ENCODE results near the gene IGF1R.

IGF1R gene

GRCh38 chr15:98648654-98649471 lies 524 bp downstream of the IGF1R start:
- no peaks in the 10 kb centered on the region for H3K36me3 ChIP-seq (ENCODE audit: insufficient read depth, low read length)
- peak overlapping the region; percentile 86 for H3K4me3 ChIP-seq (ENCODE audit: low read depth, low read length)
- H3K27ac ChIP-seq (ENCODE audit: low read depth, low read length), result peak overlapping the region; percentile 75
- peaks cover 29% of the 10 kb centered on the region for H3K27me3 ChIP-seq (ENCODE audit: insufficient read depth, low read length)
- peaks cover 23% of the 10 kb centered on the region for H3K4me1 ChIP-seq (ENCODE audit: control insufficient read depth, insufficient read depth, low read length, unreplicated experiment)
- H3K79me2 ChIP-seq (ENCODE audit: control insufficient read depth, insufficient read depth, low read length, unreplicated experiment), result peaks cover 49% of the 10 kb centered on the region
- peak overlapping the region; percentile 63 for H2AFZ ChIP-seq (ENCODE audit: low read length, unreplicated experiment)

DNA sequence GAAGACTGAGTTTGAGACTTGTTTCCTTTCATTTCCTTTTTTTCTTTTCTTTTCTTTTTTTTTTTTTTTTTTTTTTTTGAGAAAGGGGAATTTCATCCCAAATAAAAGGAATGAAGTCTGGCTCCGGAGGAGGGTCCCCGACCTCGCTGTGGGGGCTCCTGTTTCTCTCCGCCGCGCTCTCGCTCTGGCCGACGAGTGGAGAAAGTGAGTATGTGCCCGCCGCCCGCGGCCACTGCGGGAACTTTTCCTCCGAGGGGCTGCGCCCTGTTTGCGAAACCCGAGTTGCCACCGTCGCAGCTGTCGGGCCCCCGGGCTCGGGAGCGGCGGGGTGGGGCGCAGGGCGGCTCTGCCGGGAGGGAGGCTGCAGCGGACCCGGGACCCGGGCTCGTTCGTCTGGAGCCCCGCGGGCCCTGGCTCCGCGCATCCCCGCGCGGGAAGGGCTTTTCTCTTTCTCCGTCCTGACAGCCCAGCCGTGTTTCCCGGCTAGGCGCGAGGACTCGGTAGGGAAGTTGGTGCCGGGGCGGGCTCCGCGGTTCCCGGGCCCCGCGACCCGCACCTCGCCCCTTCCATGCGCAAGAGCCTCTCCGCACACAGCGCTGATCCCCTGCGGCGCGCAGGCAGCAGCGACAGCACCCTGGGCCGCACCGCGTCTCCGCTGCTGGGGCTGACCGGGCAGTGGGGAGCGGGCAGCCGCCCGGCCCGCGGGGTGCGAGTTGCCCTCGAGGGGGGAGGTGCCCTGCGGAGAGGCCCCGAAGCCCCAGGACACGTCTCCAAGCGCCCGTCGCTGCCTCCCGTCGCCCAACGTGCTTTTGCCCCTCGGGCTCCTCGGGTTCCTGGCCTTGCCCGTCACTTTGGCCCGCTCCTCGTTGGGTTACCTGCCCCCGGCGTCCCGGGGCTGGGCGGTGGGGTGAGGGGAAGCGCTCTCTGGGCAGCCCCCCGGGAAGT lies 1.4 kb downstream of the IGF1R start:
- Histone ChIP-seq H3K27ac (ENCODE audit: low read depth, low read length) (peak overlapping the region; percentile 75; the same call in 1 of the 2 replicates), H3K79me2 (ENCODE audit: control insufficient read depth, insufficient read depth, low read length, unreplicated experiment) (peaks cover 58% of the 10 kb centered on the region), H2AFZ (ENCODE audit: low read length, unreplicated experiment) (peak overlapping the region; percentile 88), H3K36me3 (ENCODE audit: insufficient read depth, low read length) (no peaks in the 10 kb centered on the region), H3K4me3 (ENCODE audit: low read depth, low read length) (peak overlapping the region; percentile 86), H3K4me1 (ENCODE audit: control insufficient read depth, insufficient read depth, low read length, unreplicated experiment) (peaks cover 32% of the 10 kb centered on the region), H3K27me3 (ENCODE audit: insufficient read depth, low read length) (peaks cover 20% of the 10 kb centered on the region)

DNA sequence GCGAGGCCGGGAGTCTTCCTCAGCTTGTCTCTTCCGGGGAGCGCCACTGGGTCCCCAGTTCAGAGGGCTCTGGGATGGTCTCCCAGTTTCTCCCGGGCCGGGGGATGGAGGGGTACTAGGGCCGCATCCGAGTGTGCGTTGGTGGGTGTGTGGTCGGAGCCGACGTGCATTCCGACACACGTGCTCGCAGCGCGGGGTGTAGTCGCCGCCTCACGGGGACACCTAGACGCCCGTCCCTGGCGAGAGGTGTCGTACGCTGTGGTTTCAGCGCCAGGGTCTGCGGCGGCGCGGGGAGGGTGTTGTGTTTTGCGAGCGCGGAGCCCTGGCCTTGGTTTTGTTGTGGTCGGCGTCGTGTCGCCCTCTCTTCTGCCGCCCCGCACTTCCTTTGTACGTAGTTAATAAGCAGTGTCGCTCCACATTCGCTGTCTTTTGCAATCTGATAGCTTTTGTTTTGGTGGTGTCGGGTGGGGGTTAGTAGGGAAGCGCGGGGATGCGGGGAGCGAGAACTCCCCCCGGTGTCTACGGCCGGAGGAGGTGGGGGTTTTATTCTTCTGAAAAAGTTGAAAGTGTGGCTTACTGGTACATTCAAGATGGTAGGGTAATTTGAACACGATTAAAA lies 2.2 kb downstream of the IGF1R start:
- peaks cover 66% of the 10 kb centered on the region for H3K79me2 ChIP-seq (ENCODE audit: control insufficient read depth, insufficient read depth, low read length, unreplicated experiment)
- peak overlapping the region; percentile 88 for H2AFZ ChIP-seq (ENCODE audit: low read length, unreplicated experiment)
- peaks cover 13% of the 10 kb centered on the region for H3K27me3 ChIP-seq (ENCODE audit: insufficient read depth, low read length)
- H3K36me3 ChIP-seq (ENCODE audit: insufficient read depth, low read length), result no peaks in the 10 kb centered on the region
- H3K27ac ChIP-seq (ENCODE audit: low read depth, low read length), result peak overlapping the region; percentile 45
- H3K4me1 ChIP-seq (ENCODE audit: control insufficient read depth, insufficient read depth, low read length, unreplicated experiment), result peaks cover 39% of the 10 kb centered on the region
- peak overlapping the region; percentile 86 for H3K4me3 ChIP-seq (ENCODE audit: low read depth, low read length)

DNA sequence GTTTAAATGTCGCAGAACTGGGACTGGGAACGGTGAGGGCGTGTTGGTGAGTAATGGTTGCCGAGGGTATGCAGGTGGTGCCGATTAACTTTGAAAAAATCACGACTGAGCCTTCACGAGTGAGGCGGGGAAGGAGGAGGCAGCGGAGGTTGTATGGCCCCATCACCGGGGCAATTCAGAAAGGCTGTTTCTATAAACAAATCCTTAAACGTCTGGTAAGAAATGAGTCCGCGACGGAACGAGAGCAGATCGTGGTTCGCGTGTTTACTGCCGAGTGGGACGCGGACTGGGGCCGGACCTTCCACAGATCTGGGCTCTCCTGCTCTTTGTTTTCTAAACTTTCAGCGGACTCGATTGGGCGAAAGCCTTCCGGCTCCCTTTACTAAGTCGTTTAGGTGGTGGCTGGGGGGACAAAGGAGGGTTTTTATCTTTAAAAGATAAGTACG lies 2.7 kb downstream of the IGF1R start:
- H3K27ac ChIP-seq (ENCODE audit: low read depth, low read length), result peak overlapping the region; percentile 45
- H3K36me3 ChIP-seq (ENCODE audit: insufficient read depth, low read length), result no peaks in the 10 kb centered on the region
- peak overlapping the region; percentile 86 for H3K4me3 ChIP-seq (ENCODE audit: low read depth, low read length)
- H3K79me2 ChIP-seq (ENCODE audit: control insufficient read depth, insufficient read depth, low read length, unreplicated experiment), result peaks cover 71% of the 10 kb centered on the region
- peaks cover 7% of the 10 kb centered on the region for H3K27me3 ChIP-seq (ENCODE audit: insufficient read depth, low read length)
- peak overlapping the region; percentile 52 for H2AFZ ChIP-seq (ENCODE audit: low read length, unreplicated experiment)
- peaks cover 39% of the 10 kb centered on the region for H3K4me1 ChIP-seq (ENCODE audit: control insufficient read depth, insufficient read depth, low read length, unreplicated experiment)

DNA sequence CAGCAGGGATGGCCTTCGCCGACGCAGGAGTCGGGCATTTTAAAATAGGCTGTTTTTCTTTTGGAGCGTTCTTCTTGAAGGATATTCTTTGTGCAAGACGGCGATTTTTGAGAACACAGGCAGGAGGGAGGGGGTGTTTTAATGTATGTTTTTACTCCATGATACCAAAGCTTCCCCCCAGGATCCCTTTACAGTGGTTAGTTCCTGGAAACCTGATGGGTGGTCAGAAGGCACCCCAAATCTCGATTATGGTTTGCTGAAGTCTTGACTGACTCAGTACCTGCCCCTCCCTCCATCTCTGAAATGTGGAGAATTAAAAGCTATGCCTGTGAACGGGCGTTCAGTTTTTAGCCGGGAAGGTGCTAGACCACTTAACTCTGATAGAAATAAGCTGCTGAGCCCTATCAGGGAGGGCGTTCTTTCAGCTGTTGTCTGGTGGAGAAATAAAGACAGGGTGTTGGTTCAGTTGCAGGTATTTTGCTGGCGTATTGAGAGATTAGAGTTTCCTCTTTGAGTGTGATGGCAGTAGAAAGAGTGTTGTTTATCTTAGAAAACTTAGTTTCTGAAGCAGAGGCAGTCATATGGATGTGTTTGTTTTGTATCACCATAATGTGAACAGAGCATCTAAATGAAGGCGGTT lies 3.4 kb downstream of the IGF1R start:
- peaks cover 39% of the 10 kb centered on the region for H3K4me1 ChIP-seq (ENCODE audit: control insufficient read depth, insufficient read depth, low read length, unreplicated experiment)
- peak overlapping the region; percentile 86 for H3K4me3 ChIP-seq (ENCODE audit: low read depth, low read length)
- peaks cover 77% of the 10 kb centered on the region for H3K79me2 ChIP-seq (ENCODE audit: control insufficient read depth, insufficient read depth, low read length, unreplicated experiment)
- H2AFZ ChIP-seq (ENCODE audit: low read length, unreplicated experiment), result peak overlapping the region; percentile 52
- peak overlapping the region; percentile 45 for H3K27ac ChIP-seq (ENCODE audit: low read depth, low read length)
- peaks cover under 1% of the 10 kb centered on the region; the same call in 1 of the 2 replicates for H3K27me3 ChIP-seq (ENCODE audit: insufficient read depth, low read length)
- no peaks in the 10 kb centered on the region for H3K36me3 ChIP-seq (ENCODE audit: insufficient read depth, low read length)

DNA sequence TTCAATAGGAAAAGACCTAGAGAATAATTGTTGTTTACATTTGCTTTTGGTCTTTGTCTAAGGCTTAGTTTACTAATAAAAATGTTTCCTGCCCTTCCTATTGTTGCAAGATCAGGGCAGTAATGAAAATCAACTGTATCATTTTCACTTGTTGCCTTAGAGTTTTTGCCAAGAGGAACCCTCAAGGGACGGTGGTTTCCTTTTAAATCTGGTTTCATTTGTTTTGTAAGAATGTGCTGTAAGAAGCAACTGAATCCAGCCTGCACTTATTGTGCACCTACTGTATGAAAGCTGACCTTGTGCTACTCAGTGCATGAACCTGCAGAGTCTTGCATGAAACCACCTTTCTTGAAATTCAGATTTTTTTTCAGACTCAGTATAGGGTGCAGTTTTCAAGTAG lies 5.3 kb downstream of the IGF1R start:
- H2AFZ ChIP-seq (ENCODE audit: low read length, unreplicated experiment), result no peak overlapping the region
- H3K79me2 ChIP-seq (ENCODE audit: control insufficient read depth, insufficient read depth, low read length, unreplicated experiment), result peaks cover 96% of the 10 kb centered on the region
- no peaks in the 10 kb centered on the region for H3K36me3 ChIP-seq (ENCODE audit: insufficient read depth, low read length)
- H3K27ac ChIP-seq (ENCODE audit: low read depth, low read length), result no peak overlapping the region
- H3K4me3 ChIP-seq (ENCODE audit: low read depth, low read length), result peak overlapping the region; percentile 86; the same call in 1 of the 2 replicates
- H3K27me3 ChIP-seq (ENCODE audit: insufficient read depth, low read length), result no peaks in the 10 kb centered on the region
- peaks cover 55% of the 10 kb centered on the region for H3K4me1 ChIP-seq (ENCODE audit: control insufficient read depth, insufficient read depth, low read length, unreplicated experiment)

- H3K27ac ChIP-seq (ENCODE audit: low read depth, low read length), result no peak overlapping the region
- H2AFZ ChIP-seq (ENCODE audit: low read length, unreplicated experiment), result no peak overlapping the region
- no peak overlapping the region for H3K4me3 ChIP-seq (ENCODE audit: low read depth, low read length)
- H3K4me1 ChIP-seq (ENCODE audit: control insufficient read depth, insufficient read depth, low read length, unreplicated experiment), result peaks cover 60% of the 10 kb centered on the region
- H3K27me3 ChIP-seq (ENCODE audit: insufficient read depth, low read length), result no peaks in the 10 kb centered on the region
- H3K36me3 ChIP-seq (ENCODE audit: insufficient read depth, low read length), result no peaks in the 10 kb centered on the region
- peaks cover 99% of the 10 kb centered on the region for H3K79me2 ChIP-seq (ENCODE audit: control insufficient read depth, insufficient read depth, low read length, unreplicated experiment)
These were observed 6.5 kb downstream of the IGF1R start for GRCh38 chr15:98654790-98655360.

DNA sequence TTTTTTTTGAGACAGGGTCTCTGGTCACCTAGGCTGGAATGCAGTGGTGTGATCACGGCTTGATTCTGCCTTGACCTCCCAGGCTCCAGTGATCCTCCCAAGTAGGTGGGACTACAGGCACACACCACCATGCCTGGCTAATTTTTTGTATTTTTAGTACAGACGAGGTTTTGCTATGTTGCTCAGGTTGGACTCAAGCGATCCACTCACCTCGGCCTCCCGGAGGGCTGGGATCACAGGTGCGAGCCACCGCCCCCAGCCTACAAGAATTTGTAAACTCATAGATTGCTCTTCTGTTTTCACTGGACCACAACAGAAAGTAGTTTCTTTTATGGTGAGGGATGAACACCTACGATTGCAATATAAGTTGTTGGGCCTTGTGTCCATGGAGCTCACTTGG lies 7.4 kb downstream of the IGF1R start:
- Histone ChIP-seq H3K79me2 (ENCODE audit: control insufficient read depth, insufficient read depth, low read length, unreplicated experiment) (peaks cover 99% of the 10 kb centered on the region), H3K27ac (ENCODE audit: low read depth, low read length) (no peak overlapping the region), H3K27me3 (ENCODE audit: insufficient read depth, low read length) (no peaks in the 10 kb centered on the region), H3K4me1 (ENCODE audit: control insufficient read depth, insufficient read depth, low read length, unreplicated experiment) (peaks cover 60% of the 10 kb centered on the region), H3K36me3 (ENCODE audit: insufficient read depth, low read length) (no peaks in the 10 kb centered on the region), H2AFZ (ENCODE audit: low read length, unreplicated experiment) (no peak overlapping the region), H3K4me3 (ENCODE audit: low read depth, low read length) (no peak overlapping the region)

DNA sequence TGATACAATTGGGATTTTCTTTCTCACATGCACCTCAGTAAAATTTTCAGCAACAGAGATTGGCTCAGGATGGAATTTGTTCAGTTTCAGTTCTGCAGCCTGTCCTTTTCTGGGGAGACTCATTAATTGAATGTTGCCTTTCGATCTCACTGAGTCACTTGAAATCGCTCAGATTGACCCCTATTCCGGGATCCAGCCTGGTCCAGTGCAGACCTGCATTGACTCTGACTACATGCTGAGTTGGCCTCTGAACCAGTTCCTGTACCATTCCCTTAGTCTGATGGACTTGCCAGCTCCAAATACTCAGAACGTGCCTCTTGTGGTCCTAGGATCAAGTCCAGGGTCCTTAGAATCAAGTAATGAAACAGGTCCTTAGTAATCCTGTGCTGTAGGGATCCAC lies 9.4 kb downstream of the IGF1R start:
- peaks cover 99% of the 10 kb centered on the region for H3K79me2 ChIP-seq (ENCODE audit: control insufficient read depth, insufficient read depth, low read length, unreplicated experiment)
- peak overlapping the region; percentile 54 for H3K27ac ChIP-seq (ENCODE audit: low read depth, low read length)

More for the DNA sequence above, 9.4 kb downstream of the IGF1R start:
- Histone ChIP-seq H3K27me3 (ENCODE audit: insufficient read depth, low read length) (no peaks in the 10 kb centered on the region), H2AFZ (ENCODE audit: low read length, unreplicated experiment) (no peak overlapping the region), H3K4me1 (ENCODE audit: control insufficient read depth, insufficient read depth, low read length, unreplicated experiment) (peaks cover 49% of the 10 kb centered on the region), H3K36me3 (ENCODE audit: insufficient read depth, low read length) (no peaks in the 10 kb centered on the region), H3K4me3 (ENCODE audit: low read depth, low read length) (peak overlapping the region; percentile 52)
